GM12891 (cell line): ENCODE data around the gene BTAF1.

Experiments
- POLR2A ChIP-seq: IDR thresholded peaks from 2 replicates; pipeline ENCODE4 v1.6.1; 2011; ENCODE audit warnings: low read depth, low read length, control low read depth
- POLR2AphosphoS5 ChIP-seq: IDR thresholded peaks from 2 replicates; pipeline ENCODE4 v1.6.1; 2011; ENCODE audit warnings: low read depth, low read length, control low read depth

- TF ChIP-seq POLR2AphosphoS5 = no peak
- TF ChIP-seq POLR2A = no peak
Observed at GRCh38 chr10:91969297-91969696, 45.7 kb downstream of the BTAF1 start.
